ENCODE data around the gene DLK1.

DLK1 gene

DNA sequence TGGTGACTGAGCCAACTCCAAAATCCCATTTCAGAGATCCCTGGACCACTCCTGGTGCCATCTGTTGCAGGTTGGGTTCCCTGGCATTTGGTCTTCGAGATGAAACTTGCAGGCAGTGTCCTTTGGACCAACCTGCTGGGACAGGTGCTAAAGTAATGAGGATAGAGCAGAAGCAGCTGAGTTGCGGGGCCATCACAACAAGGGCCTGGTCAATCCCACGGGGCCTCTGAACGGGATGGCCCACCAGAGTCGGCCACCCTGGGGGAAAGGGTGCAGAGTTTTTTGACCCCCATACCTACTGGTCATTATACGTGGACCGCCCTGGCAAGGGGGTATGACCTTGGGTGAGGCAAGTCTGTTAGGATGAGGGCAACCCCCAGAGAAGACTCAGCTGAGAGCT is 39.3 kb downstream of the DLK1 start:
- no peak for FAIRE-seq

DNA sequence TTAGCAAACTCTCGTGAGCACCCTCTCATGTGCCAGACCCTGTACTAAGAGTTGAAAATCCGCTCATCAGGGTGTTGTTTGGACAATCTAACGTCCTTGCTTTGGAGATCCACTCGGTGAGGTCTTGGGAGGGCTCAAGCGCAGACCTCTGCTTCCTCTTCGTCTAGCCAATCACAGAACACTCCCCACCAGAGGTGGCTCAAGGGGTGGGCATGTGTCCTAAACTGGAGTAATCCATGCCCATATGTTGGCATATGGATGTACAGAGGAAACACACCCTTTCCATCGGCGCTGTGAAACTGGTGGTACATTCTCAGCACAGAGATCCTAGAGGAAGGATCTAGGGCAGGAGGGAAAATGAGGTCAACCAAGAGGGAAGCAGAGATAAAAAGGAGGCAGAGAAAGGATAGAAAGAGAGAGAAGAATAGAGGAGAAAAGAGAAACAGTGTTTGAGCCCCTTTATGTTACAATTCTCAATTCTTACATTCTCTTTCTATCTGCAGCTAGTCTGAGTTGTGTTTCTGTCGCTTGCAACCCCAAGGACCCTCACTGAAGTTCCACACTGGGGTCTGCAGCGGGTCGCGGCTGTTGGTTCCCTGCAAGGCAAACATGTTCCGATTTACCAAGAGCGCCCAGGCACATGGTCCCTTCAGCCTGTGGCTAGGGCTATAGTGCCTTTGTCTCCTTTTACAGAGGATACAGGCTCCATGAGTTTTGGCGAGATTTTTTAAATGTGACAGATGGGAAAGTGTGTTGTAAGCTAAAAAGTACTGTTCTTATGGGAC is 40.5 kb downstream of the DLK1 start:
- no peak for FAIRE-seq

DNA sequence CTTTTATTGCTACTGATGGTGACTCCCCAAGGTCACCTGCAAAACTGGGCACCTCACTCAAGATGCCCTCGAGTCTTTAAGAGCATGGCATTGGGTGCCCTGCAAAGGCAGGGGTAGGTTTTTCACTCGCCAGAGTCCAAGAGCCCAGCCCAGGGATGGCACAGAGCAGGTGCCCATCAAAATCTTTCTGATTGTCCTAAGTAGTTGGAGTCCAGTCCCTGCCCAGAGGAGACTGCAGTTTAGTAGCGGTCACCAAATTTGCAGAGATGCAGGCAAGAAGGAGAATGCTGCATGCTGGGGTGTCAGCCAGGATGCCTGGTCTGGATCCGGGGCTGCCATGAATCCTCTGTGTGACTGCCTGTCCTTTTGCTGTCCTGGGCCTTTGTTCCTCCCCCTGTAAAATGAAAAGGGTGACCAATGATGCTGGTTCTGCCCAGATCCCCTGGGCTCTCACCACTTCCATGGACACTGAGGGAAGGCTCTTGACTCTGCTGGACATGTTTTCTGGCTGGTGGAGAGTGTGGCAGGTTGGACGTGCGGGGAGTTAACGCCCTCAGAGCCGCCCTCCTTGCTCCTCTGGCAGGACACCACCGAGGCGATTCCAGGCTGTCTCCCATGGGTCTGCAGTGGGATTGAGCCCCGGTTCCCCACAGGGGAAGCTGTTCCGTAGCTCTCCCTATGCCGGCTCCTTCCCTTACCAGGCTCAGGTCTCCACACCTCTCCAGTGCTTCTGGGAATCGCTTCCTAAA is 41.3 kb downstream of the DLK1 start:
- no peak for FAIRE-seq

DNA sequence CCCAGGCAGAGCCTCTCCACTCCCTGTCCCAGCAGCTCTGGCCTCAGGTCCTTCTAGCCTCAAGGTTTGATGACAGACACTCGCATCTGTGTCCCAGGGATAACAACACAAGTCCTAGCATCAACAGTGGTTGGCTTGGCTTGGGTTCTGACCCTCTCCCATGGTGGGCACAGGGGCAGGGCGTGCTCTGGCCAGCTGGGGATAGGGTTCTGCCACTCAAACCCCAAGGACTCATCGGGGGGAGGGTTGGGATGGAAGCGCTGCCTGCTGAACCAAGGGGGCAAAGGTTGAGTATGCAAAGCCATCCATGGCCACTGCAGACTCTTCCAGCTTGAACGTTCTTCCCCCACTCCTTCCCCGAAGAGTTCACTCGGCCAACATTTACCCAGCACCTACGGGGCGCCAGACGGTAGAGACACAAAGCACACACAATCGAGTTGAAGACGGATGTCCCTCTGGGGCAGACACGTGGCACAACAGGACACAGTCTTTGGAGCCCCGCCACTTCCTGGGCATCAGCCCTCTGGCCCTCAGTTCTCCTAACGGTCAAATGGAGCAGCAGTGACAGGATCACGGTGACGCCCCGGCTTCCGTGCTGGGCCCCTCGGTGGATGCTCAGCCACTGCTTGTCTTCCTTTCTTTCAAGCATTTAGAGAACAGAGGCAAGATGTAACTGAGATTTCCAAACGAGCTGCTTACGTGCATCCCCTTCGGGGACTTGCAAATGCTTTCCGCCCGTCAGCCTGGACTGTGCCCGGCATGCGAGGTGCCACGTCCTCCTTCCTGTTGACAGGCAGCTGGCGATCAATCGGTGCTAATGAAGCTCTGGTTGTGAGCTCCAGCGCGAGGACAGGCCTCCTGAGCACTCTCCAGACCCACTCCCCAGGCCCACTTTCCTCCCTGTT is 42.6 kb downstream of the DLK1 start:
- FAIRE-seq, result no peak

DNA sequence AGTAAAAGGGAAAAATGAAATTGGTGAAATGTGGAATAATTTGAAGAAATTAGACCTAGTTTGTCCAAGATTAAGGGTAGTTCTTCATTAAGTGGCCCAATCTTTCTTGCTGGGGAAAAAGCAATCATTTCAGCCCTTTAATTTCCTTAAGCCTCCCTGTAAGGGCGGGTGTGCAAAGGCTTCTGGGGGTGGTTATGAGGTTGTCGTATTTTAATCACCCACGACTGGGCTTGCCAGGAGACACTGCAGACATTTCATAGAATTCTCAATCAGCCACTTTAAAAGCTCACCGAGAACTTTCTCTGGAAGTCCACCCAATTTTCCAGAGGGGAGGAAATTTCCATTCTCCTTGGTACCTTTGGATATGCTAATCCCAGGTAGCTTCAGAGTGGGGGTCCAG is 43.4 kb downstream of the DLK1 start:
- FAIRE-seq, result no peak

GRCh38 chr14:100770605-100771120 is 44.0 kb downstream of the DLK1 start:
- no peak for FAIRE-seq

- FAIRE-seq, result no peak
Observed at GRCh38 chr14:100771121-100771800, 44.6 kb downstream of the DLK1 start.

- FAIRE-seq, result no peak
Observed at GRCh38 chr14:100772607-100773165, 46.0 kb downstream of the DLK1 start.

DNA sequence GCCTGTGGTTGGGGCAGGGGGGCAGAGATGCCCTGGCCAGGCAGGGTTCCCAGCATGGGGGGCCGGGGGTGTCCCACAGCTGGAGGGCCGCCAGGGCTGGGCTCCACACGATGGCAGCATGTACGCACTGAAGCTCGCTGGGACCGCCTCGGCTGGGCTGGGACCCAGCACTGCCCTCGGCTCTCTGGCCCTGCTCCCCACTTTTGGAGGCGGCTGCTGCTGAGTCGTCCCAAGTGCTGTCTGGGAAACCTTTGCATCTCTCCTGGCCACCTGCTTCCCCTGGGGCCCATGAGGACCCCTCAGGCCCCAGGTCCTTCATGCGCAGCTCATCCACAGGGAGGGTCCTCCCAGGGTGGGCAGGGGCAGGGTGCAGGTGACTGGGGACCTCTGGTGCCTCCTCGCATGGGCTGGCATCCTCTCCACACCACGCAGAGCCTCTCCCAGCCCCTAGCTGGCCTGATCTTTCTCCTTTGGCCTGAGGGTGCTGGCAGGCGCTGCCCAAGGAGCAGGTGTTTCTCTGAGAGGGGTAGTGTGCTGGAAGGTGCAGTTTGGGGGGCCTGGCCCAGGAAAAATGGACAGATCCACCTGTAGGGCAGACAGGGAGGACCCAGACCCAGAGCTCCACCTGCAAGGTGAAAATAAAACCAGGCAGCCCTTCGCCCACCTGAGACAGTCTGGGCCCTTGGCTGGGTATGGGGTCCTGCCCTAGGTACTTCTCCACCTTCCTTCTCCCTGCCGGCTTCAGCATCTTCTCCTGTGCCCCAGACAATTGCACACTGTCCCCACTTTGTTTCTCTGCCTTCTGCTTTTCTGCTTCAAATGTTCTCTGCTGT is 46.9 kb downstream of the DLK1 start:
- no peak for FAIRE-seq

DNA sequence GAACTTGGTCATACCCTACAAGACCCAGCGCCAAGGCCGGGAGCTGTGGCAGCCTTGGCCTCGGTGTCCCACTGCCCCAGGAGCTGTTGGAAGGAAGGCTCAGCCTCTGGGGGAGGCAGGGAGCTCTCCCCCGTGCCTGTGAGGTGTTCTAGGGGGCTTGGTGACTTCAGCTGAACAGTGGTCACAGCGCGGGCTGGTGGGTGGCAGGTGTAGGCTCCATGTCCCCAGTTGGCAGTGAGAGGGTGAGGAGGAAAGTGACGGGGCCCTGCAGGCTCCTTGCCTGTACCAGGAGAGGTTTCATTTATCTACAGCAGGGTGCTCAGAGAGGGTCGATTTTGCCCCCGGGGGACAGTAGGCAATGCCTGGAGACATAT is 47.5 kb downstream of the DLK1 start:
- no peak for FAIRE-seq

- FAIRE-seq, result no peak
Observed at GRCh38 chr14:100775351-100775830, 48.7 kb downstream of the DLK1 start.

DNA sequence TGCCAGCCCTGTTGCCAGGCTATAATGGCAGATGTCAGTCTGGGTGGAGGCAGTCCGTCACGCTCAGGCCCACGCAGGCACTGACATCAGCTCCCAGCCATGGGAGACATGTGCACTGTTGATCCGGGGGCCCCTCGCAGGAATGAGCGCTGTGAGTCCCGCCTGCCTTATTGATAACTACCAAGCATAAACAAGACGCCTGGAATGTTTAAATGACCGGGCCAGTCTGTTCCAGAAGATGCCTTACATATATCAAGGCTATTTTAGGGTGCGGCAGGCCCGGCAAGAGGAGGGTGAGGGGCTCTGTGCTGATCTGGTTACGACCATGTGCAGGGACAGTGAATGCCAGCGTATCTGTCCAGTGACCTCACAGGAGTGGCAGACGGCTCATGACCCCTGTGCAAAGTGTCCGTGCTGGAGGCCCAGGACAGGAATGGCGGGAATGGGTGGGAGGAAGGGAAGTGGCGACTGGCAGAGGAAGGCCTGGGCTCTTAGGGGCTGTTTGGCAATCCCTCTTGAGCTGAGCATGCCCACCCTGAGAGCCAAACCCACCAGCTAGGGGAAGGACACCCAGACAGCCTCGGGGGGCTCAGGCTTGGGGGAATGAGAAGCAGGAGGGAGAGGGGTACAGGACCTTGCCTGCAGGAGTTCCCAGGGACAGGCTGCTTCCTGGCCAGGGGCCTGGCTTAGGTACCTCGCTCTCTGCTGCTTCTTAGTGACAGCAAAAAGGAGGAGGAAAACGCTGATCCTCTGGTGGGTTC is 49.3 kb downstream of the DLK1 start:
- no peak for FAIRE-seq

- FAIRE-seq, result no peak
Observed at GRCh38 chr14:100776681-100777365, 50.1 kb downstream of the DLK1 start.

DNA sequence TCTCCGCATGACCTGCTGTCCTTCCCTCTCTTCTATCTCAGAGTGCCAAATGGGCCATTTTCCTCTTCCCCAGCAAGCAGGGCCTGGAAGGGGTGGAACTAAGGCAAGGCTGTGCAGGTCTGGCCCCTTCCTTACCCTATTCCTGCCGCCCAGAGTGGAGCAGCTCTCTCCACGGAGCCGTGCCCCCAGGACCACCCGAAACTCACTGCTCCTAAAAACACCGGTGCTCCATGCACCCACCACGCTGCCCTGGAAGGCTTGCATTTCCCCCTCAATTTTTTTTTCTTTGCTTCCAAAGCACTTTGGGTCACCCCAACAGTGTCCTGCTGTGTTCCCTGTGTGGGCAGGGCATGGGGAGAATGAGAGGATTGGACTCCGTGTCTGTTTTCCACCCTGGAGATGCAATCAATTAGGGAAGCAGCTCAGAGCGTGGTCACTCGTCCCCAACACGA is 50.7 kb downstream of the DLK1 start:
- FAIRE-seq, result no peak

GRCh38 chr14:100777818-100778525 is 51.3 kb downstream of the DLK1 start:
- FAIRE-seq, result no peak

GRCh38 chr14:100778526-100778882 is 51.8 kb downstream of the DLK1 start:
- FAIRE-seq, result no peak

DNA sequence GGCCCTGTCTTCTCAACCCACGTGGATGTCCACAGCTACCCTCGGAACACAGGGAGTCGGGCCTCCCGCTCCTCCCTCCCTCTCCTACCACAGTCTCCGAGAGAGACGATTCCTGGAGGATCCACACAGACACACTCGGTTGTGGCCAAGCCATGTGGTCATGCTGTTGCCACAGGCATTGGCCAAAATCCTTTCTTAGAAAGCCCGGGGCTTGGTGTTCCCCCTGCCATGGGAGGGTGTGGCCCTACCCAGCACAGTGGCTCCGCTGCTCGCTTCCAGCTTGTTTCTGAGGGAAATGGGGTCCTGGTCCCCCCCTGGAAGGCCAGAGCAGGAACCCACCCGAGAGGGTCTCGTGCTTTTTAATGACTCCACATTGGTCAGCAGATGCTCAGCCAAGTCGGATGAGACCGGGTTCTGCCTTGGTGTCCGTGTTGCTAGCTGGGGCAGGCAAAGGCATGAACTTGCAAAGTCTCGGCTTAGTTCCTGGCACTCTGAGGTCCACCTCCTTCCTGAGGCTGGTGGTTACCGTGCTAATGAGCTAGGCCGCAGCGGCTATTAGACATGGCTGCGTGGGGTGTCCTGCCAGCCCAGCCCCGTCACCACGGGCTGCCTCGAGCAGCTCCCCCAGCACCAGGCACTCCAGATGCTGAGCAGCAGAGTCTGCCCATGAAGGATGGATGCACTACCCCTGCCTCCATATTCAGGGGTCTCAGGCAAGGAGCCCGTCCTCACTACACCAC is 52.4 kb downstream of the DLK1 start:
- FAIRE-seq, result no peak

DNA sequence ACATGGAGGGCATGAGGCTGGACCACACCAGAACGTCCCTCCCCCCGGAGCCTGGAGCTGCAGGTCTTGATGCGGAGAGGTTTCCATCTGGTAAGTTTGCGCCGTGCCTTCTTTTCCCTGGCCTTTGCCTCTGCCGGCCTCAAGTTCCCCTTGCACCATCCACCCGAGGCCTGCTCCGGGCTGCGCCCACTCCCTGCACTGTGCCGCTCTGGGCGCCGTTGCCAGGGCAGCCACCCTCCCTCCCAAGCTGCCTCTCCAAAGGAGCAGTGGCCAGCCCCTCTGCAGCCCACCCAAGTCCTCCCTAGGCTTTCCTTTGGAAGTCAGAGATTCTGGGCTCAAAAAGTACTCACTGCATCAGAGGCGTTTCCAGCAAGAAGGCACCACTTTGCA is 53.0 kb downstream of the DLK1 start:
- FAIRE-seq, result no peak
